Measurements from ENCODE around the gene RNU6-1. TPM values are rescaled to one million over a fixed set of nuclear protein-coding genes. Genes with fewer than 3 reads are reported as not detected.

Gene RNU6-1
- total and polyA plus RNA-seq, 2 experiments from 2014 or later, result not detected

- no peaks in the 10 kb centered on the region for H3K9me2 ChIP-seq (ENCODE audit: insufficient read depth)
- H3K79me2 ChIP-seq (ENCODE audit: insufficient read depth), result no peaks in the 10 kb centered on the region
- no peaks in the 10 kb centered on the region for H3K9me3 ChIP-seq (ENCODE audit: low read depth)
- no peak overlapping the region for H3K4me2 ChIP-seq (ENCODE audit: unreplicated experiment)
- no peaks in the 10 kb centered on the region for H3F3A ChIP-seq (ENCODE audit: insufficient read depth)
- DNase-seq, result no peak
- TF ChIP-seq EZH2 (IDR thresholded peaks at IDR 0.05; ENCODE audit: insufficient read depth, poor library complexity, severe bottlenecking), result no peak
- TF ChIP-seq EZH2phosphoT487 (IDR thresholded peaks at IDR 0.05; ENCODE audit: insufficient read depth, low read depth), result no peak
- H3K4me3 ChIP-seq, result no peak overlapping the region
- no peaks in the 10 kb centered on the region for H3K4me1 ChIP-seq (ENCODE audit: insufficient read depth)
- H2AFZ ChIP-seq, result no peak overlapping the region
- H3K27ac ChIP-seq, result no peak overlapping the region
- H3K36me3 ChIP-seq (ENCODE audit: low read depth), result no peaks in the 10 kb centered on the region
- no peak overlapping the region for H3K9ac ChIP-seq
- H4K20me1 ChIP-seq (ENCODE audit: insufficient read depth), result no peaks in the 10 kb centered on the region
- in situ Hi-C loops (cut with MboI), result no loop called here
- H3K27me3 ChIP-seq (replicated peaks; ENCODE audit: insufficient read depth), result peaks cover 20% of the 10 kb centered on the region; the same call in 1 of the 2 replicates
Observed at GRCh38 chr15:67870868-67871408, 31.1 kb upstream of the RNU6-1 start.

- in situ Hi-C loops (cut with MboI), result no loop called here
- no peaks in the 10 kb centered on the region for H3K9me2 ChIP-seq (ENCODE audit: insufficient read depth)
Observed at GRCh38 chr15:67869701-67870100, 29.9 kb upstream of the RNU6-1 start.

GRCh38 chr15:67865766-67866165 lies 25.9 kb upstream of the RNU6-1 start:
- Histone ChIP-seq H3K9me2 (ENCODE audit: insufficient read depth) (no peaks in the 10 kb centered on the region), H3K4me2 (ENCODE audit: unreplicated experiment) (no peak overlapping the region), H3K27me3 (replicated peaks; ENCODE audit: insufficient read depth) (peaks cover 9% of the 10 kb centered on the region; the same call in 1 of the 2 replicates), H4K20me1 (ENCODE audit: insufficient read depth) (no peaks in the 10 kb centered on the region), H3K36me3 (ENCODE audit: low read depth) (no peaks in the 10 kb centered on the region), H3K27ac (no peak overlapping the region), H3K79me2 (ENCODE audit: insufficient read depth) (no peaks in the 10 kb centered on the region), H3F3A (ENCODE audit: insufficient read depth) (no peaks in the 10 kb centered on the region; the same call in 1 of the 2 replicates), H3K4me1 (ENCODE audit: insufficient read depth) (0 out of 2 replicates have a peak, but pooled peaks cover 5% of the 10 kb centered on the region), H3K9me3 (ENCODE audit: low read depth) (no peaks in the 10 kb centered on the region), H3K9ac (no peak overlapping the region), H3K4me3 (no peak overlapping the region), H2AFZ (no peak overlapping the region)
- WGBS, 2 experiments (ENCODE audit: low coverage in 1 of 2, low lambda C conversion rate in 2 of 2, missing lambda C conversion rate in 2 of 2), result 59 to 63% methylated on average over 4 of the region's 4 CpGs
- in situ Hi-C loops (cut with MboI), result no loop called here
- TF ChIP-seq EZH2phosphoT487 (IDR thresholded peaks at IDR 0.05; ENCODE audit: insufficient read depth, low read depth) (no peak), EZH2 (IDR thresholded peaks at IDR 0.05; ENCODE audit: insufficient read depth, poor library complexity, severe bottlenecking) (no peak)
- DNase-seq, result no peak

More at GRCh38 chr15:67869701-67870100, 29.9 kb upstream of the RNU6-1 start:
- Histone ChIP-seq H3K27ac (no peak overlapping the region), H4K20me1 (ENCODE audit: insufficient read depth) (no peaks in the 10 kb centered on the region), H3K9me3 (ENCODE audit: low read depth) (no peaks in the 10 kb centered on the region), H3K4me3 (no peak overlapping the region), H3K27me3 (replicated peaks; ENCODE audit: insufficient read depth) (peaks cover 19% of the 10 kb centered on the region; the same call in 1 of the 2 replicates), H2AFZ (no peak overlapping the region), H3K4me2 (ENCODE audit: unreplicated experiment) (no peak overlapping the region), H3K79me2 (ENCODE audit: insufficient read depth) (no peaks in the 10 kb centered on the region), H3K36me3 (ENCODE audit: low read depth) (no peaks in the 10 kb centered on the region), H3K4me1 (ENCODE audit: insufficient read depth) (no peaks in the 10 kb centered on the region), H3F3A (ENCODE audit: insufficient read depth) (no peaks in the 10 kb centered on the region; the same call in 1 of the 2 replicates), H3K9ac (no peak overlapping the region)
- TF ChIP-seq EZH2phosphoT487 (IDR thresholded peaks at IDR 0.05; ENCODE audit: insufficient read depth, low read depth), result no peak
- no peak for TF ChIP-seq EZH2 (IDR thresholded peaks at IDR 0.05; ENCODE audit: insufficient read depth, poor library complexity, severe bottlenecking)
- DNase-seq, result no peak
- WGBS, 2 experiments (ENCODE audit: low coverage in 1 of 2, low lambda C conversion rate in 2 of 2, missing lambda C conversion rate in 2 of 2), result 40% methylated on average over 3 of the region's 3 CpGs

- Histone ChIP-seq H3K4me1 (ENCODE audit: insufficient read depth) (0 out of 2 replicates have a peak, but pooled peaks cover 5% of the 10 kb centered on the region), H3K79me2 (ENCODE audit: insufficient read depth) (no peaks in the 10 kb centered on the region), H3K4me3 (no peak overlapping the region), H3K9me3 (ENCODE audit: low read depth) (no peaks in the 10 kb centered on the region), H3K27ac (no peak overlapping the region), H3K4me2 (ENCODE audit: unreplicated experiment) (no peak overlapping the region), H3K9me2 (ENCODE audit: insufficient read depth) (no peaks in the 10 kb centered on the region), H2AFZ (no peak overlapping the region), H3K9ac (no peak overlapping the region), H3K27me3 (replicated peaks; ENCODE audit: insufficient read depth) (peaks cover 9% of the 10 kb centered on the region; the same call in 1 of the 2 replicates), H4K20me1 (ENCODE audit: insufficient read depth) (no peaks in the 10 kb centered on the region), H3F3A (ENCODE audit: insufficient read depth) (no peaks in the 10 kb centered on the region; the same call in 1 of the 2 replicates), H3K36me3 (ENCODE audit: low read depth) (no peaks in the 10 kb centered on the region)
- no peak for DNase-seq
- TF ChIP-seq EZH2 (IDR thresholded peaks at IDR 0.05; ENCODE audit: insufficient read depth, poor library complexity, severe bottlenecking) (no peak), EZH2phosphoT487 (IDR thresholded peaks at IDR 0.05; ENCODE audit: insufficient read depth, low read depth) (no peak)
- in situ Hi-C loops (cut with MboI), result no loop called here
- WGBS, 2 experiments (ENCODE audit: low coverage in 1 of 2, low lambda C conversion rate in 2 of 2, missing lambda C conversion rate in 2 of 2), result 46 to 49% methylated on average over 3 of the region's 3 CpGs
Observed at GRCh38 chr15:67865331-67865730, 25.5 kb upstream of the RNU6-1 start.
